GM12874 (cell line): ENCODE measurements around the gene TMEM41A.

Source experiments
- TF ChIP-seq, protein P1 (sequence below): IDR thresholded peaks from 2 replicates; pipeline ENCODE4 v1.5.1; 2011; ENCODE audit warnings: low read depth, mild to moderate bottlenecking, control low read depth, low read length, moderate library complexity; ENCODE audit not compliant: insufficient read depth

Gene TMEM41A

DNA sequence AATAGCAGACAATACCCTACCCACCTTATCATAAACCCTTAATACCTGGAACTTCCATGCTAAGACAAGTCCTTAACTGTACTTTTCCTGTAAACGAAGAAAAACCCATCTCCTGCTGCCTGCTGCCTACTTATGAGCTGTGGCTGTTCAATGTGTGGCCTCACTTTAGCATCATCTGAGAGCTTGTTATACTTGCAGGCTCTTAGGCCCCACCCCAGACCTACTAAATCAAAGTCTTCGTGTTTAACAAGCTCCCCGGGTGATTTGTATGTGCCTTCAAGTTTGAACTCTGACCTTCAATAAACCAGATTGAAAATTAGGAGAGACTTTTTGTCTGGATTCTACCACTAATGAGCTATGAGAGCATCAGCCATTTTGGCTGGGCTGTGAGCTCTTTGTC is 29.3 kb downstream of the TMEM41A start:
- TF ChIP-seq, protein P1, sequence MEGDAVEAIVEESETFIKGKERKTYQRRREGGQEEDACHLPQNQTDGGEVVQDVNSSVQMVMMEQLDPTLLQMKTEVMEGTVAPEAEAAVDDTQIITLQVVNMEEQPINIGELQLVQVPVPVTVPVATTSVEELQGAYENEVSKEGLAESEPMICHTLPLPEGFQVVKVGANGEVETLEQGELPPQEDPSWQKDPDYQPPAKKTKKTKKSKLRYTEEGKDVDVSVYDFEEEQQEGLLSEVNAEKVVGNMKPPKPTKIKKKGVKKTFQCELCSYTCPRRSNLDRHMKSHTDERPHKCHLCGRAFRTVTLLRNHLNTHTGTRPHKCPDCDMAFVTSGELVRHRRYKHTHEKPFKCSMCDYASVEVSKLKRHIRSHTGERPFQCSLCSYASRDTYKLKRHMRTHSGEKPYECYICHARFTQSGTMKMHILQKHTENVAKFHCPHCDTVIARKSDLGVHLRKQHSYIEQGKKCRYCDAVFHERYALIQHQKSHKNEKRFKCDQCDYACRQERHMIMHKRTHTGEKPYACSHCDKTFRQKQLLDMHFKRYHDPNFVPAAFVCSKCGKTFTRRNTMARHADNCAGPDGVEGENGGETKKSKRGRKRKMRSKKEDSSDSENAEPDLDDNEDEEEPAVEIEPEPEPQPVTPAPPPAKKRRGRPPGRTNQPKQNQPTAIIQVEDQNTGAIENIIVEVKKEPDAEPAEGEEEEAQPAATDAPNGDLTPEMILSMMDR: no peak

DNA sequence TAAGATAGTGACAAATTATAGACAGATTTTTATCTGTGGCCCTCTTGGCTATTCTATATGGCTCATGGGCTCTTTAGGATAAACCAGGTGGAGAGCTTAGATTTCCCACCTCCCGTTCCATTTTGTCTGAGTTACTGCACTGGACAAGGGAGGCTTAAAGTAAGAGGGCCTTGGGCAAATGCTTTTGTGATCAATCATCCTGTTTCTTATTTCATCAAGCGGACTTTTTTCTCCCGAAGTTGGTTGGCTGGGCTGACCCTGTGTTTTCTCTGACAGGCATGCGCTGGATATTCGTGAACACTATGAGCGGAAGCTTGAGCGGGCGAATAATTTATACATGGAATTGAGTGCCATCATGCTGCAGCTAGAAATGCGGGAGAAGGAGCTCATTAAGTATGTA is 33.4 kb downstream of the TMEM41A start:
- TF ChIP-seq, protein P1: no peak

DNA sequence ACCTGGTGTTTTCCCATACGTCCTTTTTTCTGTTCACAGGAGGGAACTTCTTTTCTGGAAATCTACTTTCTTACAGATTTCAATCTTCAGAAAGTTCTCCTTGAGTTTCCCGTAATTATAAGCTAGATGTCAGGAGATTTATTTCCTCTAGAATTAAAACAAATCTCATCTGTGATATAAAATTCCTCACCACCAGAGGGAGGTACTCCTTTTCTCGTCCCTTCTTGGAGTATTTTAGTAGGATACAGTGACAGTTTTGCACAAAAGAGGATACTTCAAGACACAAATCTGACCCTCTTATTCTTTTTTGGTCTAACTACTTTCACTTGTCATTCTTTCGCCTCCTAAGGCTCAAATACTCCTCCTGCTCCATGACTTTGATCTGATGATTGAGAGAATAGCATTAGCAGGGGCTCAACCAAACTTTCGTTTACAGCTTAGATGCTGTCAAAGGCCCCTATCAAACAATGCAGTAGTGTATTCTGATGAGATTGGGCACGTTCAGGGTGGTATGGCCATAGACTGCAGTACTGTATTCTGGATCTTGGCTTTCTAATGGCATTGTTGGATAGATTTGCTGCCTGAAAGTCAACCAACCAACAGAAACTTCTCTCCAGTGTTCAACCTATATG is 38.0 kb downstream of the TMEM41A start:
- TF ChIP-seq, protein P1: no peak

DNA sequence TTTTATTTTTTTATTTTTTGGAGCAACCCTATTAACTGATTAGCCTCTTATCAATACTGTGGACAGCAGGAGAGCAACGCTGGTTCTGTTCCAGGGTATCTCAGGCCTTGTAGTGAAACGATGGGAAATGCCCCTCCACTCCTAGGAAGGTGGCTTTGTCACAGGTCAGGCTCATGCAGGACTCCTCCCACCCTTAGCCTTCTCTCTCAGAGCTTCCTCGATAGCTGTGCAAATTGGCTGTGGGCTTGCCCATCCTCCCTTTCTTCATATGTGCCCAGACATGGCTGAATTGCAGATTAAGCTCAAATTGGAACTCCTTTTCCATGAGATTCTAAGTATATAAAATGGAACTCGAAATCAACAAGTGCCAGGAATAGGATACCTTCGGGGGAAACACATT is 38.5 kb downstream of the TMEM41A start:
- TF ChIP-seq, protein P1: no peak

DNA sequence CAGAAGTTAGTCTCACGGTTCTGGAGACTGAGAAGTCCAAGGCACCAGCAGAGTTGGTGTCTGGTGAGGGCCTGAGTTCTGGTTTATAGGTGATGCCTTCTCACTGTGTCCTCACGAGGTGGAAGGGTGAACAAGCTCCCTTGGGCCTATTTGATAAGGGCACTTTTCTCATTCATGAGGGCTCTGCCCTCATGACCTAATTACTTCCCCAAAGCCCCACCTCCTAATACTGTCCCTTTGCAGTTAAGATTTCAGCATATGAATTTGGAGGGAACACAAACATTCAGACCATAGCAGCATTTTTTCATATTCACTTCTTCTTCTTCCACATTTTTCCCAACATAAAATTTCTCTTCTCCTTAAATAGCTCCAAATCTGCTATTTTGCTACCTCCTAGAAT is 41.5 kb downstream of the TMEM41A start:
- TF ChIP-seq, protein P1: no peak

DNA sequence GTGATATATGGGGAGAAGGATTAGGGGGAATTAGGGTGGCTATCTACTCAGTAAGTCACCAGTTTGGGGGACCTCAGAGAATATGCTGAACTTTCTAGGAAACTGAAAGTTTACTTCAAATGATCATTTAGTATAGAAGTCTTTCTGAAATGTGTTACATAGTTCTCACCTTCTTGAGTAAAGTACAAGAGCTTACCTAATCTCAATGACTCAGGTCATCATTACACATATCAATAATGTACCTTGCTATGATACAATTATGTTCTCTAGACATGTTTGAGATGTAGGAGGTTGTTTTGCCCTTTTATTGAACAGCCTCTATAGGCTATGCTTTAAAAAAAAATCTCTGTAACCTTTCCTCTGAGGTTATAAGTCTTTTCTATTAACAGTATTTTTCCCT is 50.7 kb downstream of the TMEM41A start:
- TF ChIP-seq, protein P1: no peak

DNA sequence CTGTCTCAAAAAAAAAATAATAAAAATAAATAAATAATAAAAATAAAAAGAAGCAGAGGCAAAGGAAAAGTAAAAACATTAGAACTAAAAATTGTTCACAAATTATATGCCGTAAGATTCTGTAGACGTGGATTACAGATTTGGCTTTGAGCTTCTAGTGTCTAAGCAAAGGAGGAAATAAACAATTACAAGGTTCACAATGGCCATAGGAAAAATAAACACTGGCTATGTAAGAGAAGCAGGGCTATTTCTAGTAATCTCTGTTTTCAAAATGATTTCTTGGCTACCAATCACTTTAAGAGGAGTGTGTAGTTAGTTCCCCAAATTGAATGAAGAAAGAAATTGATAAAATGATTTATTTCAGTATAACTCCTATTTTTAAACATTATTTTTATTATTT is 54.5 kb downstream of the TMEM41A start:
- TF ChIP-seq, protein P1: no peak
